RWPE1 (cell line): ENCODE results near the gene NDUFS5.

Experiments
- CTCF ChIA-PET: fragments of 350-600 bp; sonication (Branson Sonifier 250); formaldehyde crosslinking; extraction: SDS; loops from one replicate; lab custom pipeline; 2021; lab: Yijun Ruan, JAX
- POLR2A ChIA-PET: fragments of 400-600 bp; formaldehyde crosslinking; extraction: SDS; loops from one replicate; lab custom pipeline; 2020; ENCODE audit warnings: antibody characterized with exemption; ENCODE audit not compliant: low non-redundant PET; lab: Yijun Ruan, JAX
- DNase-seq: peaks from one replicate; pipeline ENCODE4 v3.0.0; 2012; ENCODE audit warnings: low spot score
- H3K27ac ChIP-seq: fragments of 450-650 bp; 2 replicates; pipeline ENCODE4 v1.5.1; 2017
- TF ChIP-seq, protein P1 (sequence below): fragments of 450-650 bp; conservative IDR thresholded peaks from 2 replicates; pipeline ENCODE4 v1.5.1; 2017; ENCODE audit warnings: low read depth, mild to moderate bottlenecking

The NDUFS5 gene

DNA sequence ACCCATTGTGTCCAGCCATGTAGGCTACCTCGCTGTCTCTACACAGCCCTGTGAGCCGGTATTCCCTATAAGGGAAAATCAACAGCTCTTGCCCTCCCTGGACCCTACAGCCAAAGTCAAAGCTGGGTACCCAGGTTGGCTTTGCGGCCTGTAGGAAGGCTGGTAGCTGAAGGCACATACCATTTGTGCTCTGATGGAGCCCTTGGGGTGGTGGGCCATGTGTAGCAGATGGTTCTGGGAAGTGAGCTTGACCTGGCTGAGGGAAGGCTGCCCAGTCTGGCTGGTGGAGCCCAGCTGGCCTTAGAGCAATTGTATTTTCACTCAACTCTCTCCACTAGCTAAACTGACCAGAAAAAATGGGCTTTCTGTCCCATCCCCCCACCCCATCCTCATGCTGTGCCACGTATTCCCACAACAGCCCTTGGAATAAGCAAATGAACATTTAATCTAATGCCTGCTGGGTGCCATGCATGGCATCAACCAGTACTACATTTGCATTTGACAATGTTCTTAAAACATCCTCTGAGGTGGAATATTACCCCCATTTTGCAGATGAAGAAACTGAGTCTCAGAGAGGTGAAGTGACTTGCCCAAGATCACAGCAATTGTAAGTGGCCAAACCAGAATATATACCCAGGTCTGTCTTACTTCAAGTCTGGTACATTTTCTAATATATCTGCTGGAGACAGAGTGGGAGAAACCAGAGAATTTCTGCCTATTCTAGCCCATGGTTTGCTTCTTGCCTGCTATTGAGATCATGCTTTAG is 56.8 kb downstream of the NDUFS5 start:
- TF ChIP-seq, protein P1, sequence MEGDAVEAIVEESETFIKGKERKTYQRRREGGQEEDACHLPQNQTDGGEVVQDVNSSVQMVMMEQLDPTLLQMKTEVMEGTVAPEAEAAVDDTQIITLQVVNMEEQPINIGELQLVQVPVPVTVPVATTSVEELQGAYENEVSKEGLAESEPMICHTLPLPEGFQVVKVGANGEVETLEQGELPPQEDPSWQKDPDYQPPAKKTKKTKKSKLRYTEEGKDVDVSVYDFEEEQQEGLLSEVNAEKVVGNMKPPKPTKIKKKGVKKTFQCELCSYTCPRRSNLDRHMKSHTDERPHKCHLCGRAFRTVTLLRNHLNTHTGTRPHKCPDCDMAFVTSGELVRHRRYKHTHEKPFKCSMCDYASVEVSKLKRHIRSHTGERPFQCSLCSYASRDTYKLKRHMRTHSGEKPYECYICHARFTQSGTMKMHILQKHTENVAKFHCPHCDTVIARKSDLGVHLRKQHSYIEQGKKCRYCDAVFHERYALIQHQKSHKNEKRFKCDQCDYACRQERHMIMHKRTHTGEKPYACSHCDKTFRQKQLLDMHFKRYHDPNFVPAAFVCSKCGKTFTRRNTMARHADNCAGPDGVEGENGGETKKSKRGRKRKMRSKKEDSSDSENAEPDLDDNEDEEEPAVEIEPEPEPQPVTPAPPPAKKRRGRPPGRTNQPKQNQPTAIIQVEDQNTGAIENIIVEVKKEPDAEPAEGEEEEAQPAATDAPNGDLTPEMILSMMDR, result no peak
- ChIA-PET CTCF (no interaction called here), POLR2A (no interaction called here)
- no peak overlapping the region for H3K27ac ChIP-seq
- no peak for DNase-seq

DNA sequence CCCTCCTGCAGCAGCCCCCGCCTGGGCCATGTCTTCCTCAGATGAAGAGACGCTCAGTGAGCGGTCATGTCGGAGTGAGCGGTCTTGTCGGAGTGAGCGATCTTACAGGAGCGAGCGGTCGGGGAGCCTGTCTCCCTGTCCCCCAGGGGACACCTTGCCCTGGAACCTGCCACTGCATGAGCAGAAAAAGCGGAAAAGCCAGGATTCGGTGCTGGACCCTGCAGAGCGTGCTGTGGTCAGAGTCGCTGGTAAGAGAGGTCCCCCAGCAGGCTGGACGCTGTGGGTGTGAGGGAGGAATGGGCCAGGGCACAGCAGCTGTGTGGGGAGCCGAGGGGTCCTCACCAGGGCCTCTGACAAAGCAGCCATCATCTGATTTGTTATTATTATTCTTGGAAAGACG is 58.0 kb downstream of the NDUFS5 start:
- TF ChIP-seq, protein P1, result no peak
- H3K27ac ChIP-seq, result no peak overlapping the region
- ChIA-PET POLR2A (no interaction called here), CTCF (no interaction called here)
- no peak for DNase-seq
